NCI-H2081 treated with DMSO at 0.1 percent for 48 hours (cell line): ENCODE measurements around the gene MISP3.

Experiments
- DNase-seq: peaks from one replicate; lab custom pipeline; 2025; lab: John Stamatoyannopoulos, UW

The MISP3 gene

GRCh38 chr19:14102756-14103155, 30.2 kb downstream of the MISP3 start:
- no peak for DNase-seq

- no peak for DNase-seq
These were observed 30.7 kb downstream of the MISP3 start for GRCh38 chr19:14103310-14103709.

- DNase-seq: no peak
These were observed 33.1 kb downstream of the MISP3 start for GRCh38 chr19:14105680-14106079.

- no peak for DNase-seq
These were observed 34.3 kb downstream of the MISP3 start for GRCh38 chr19:14106840-14107239.

- no peak for DNase-seq
These were observed 35.2 kb downstream of the MISP3 start for GRCh38 chr19:14107581-14108461.

- DNase-seq: no peak
These were observed 38.1 kb downstream of the MISP3 start for GRCh38 chr19:14110650-14111049.

- no peak for DNase-seq
These were observed 38.9 kb downstream of the MISP3 start for GRCh38 chr19:14111486-14111885.

GRCh38 chr19:14112051-14112808, 39.6 kb downstream of the MISP3 start:
- no peak for DNase-seq

GRCh38 chr19:14112809-14113385, 40.3 kb downstream of the MISP3 start:
- no peak for DNase-seq

GRCh38 chr19:14113762-14114414, 41.3 kb downstream of the MISP3 start:
- no peak for DNase-seq

- DNase-seq: no peak
These were observed 41.9 kb downstream of the MISP3 start for GRCh38 chr19:14114439-14114838.

GRCh38 chr19:14114854-14115253, 42.3 kb downstream of the MISP3 start:
- no peak for DNase-seq

- DNase-seq: no peak
These were observed 43.2 kb downstream of the MISP3 start for GRCh38 chr19:14115756-14116155.

- DNase-seq: no peak
These were observed 43.9 kb downstream of the MISP3 start for GRCh38 chr19:14116525-14116917.

- no peak for DNase-seq
These were observed 44.5 kb downstream of the MISP3 start for GRCh38 chr19:14116918-14117578.

- DNase-seq: peak; percentile 90
These were observed 45.1 kb downstream of the MISP3 start, which contains the start of gene PRKACA for GRCh38 chr19:14117668-14118164. TSS of gene PRKACA (minus strand) at chr19:14117762. CDS start at chr19:14117547, 215 bp downstream.

- no peak for DNase-seq
These were observed 45.8 kb downstream of the MISP3 start for GRCh38 chr19:14118165-14119051.

- no peak for DNase-seq
These were observed 46.6 kb downstream of the MISP3 start for GRCh38 chr19:14119146-14119545.

GRCh38 chr19:14119644-14120496, 47.3 kb downstream of the MISP3 start:
- no peak for DNase-seq

- DNase-seq: no peak
These were observed 47.9 kb downstream of the MISP3 start for GRCh38 chr19:14120497-14120780.
